IPS-18c (cell line): ENCODE measurements around the gene UQCC5.

Source experiments
- H3K4me3 ChIP-seq: 2 replicates; pipeline ENCODE4 v1.7.0; 2013; ENCODE audit warnings: low read depth, mild to moderate bottlenecking, low read length, moderate library complexity; ENCODE audit not compliant: insufficient read depth
- H3K9me3 ChIP-seq: one replicate; pipeline ENCODE4 v1.6.1; 2013; ENCODE audit warnings: mild to moderate bottlenecking, low read length, moderate library complexity; ENCODE audit not compliant: control insufficient read depth, insufficient read depth

Gene UQCC5

GRCh38 chr3:52539010-52539653 lies 2.7 kb downstream of the UQCC5 start:
- Histone ChIP-seq H3K4me3 (no peak overlapping the region), H3K9me3 (no peaks in the 10 kb centered on the region)

GRCh38 chr3:52541050-52541449 lies 4.6 kb downstream of the UQCC5 start:
- H3K9me3 ChIP-seq: no peaks in the 10 kb centered on the region
- H3K4me3 ChIP-seq: no peak overlapping the region

GRCh38 chr3:52544937-52545336 lies 8.5 kb downstream of the UQCC5 start:
- no peak overlapping the region for H3K4me3 ChIP-seq
- H3K9me3 ChIP-seq: no peaks in the 10 kb centered on the region

- H3K4me3 ChIP-seq: no peak overlapping the region
Measured at GRCh38 chr3:52546111-52546901, 9.9 kb downstream of the UQCC5 start.

GRCh38 chr3:52547143-52547542 lies 10.7 kb downstream of the UQCC5 start:
- Histone ChIP-seq H3K4me3 (no peak overlapping the region), H3K9me3 (no peaks in the 10 kb centered on the region)

More at GRCh38 chr3:52546111-52546901, 9.9 kb downstream of the UQCC5 start:
- no peaks in the 10 kb centered on the region for H3K9me3 ChIP-seq

- Histone ChIP-seq H3K9me3 (no peaks in the 10 kb centered on the region), H3K4me3 (no peak overlapping the region)
Measured at GRCh38 chr3:52551118-52551517, 14.7 kb downstream of the UQCC5 start.

- H3K4me3 ChIP-seq: no peak overlapping the region
- no peaks in the 10 kb centered on the region for H3K9me3 ChIP-seq
Measured at GRCh38 chr3:52552089-52552488, 15.7 kb downstream of the UQCC5 start.

- H3K9me3 ChIP-seq: no peaks in the 10 kb centered on the region
- H3K4me3 ChIP-seq: no peak overlapping the region
Measured at GRCh38 chr3:52554026-52554755, 17.8 kb downstream of the UQCC5 start.

- H3K4me3 ChIP-seq: no peak overlapping the region
- no peaks in the 10 kb centered on the region for H3K9me3 ChIP-seq
Measured at GRCh38 chr3:52555056-52555455, 18.7 kb downstream of the UQCC5 start.

GRCh38 chr3:52557011-52557960 lies 20.9 kb downstream of the UQCC5 start:
- H3K9me3 ChIP-seq: no peaks in the 10 kb centered on the region
- no peak overlapping the region for H3K4me3 ChIP-seq

GRCh38 chr3:52558436-52558835 lies 22.0 kb downstream of the UQCC5 start:
- Histone ChIP-seq H3K4me3 (no peak overlapping the region), H3K9me3 (no peaks in the 10 kb centered on the region)

- Histone ChIP-seq H3K4me3 (no peak overlapping the region), H3K9me3 (no peaks in the 10 kb centered on the region)
Measured at GRCh38 chr3:52561028-52561747, 24.8 kb downstream of the UQCC5 start.

GRCh38 chr3:52563984-52564383 lies 27.6 kb downstream of the UQCC5 start:
- Histone ChIP-seq H3K9me3 (no peaks in the 10 kb centered on the region), H3K4me3 (no peak overlapping the region)

- Histone ChIP-seq H3K4me3 (no peak overlapping the region), H3K9me3 (no peaks in the 10 kb centered on the region)
Measured at GRCh38 chr3:52568069-52568468, 31.7 kb downstream of the UQCC5 start.

- no peaks in the 10 kb centered on the region for H3K9me3 ChIP-seq
- no peak overlapping the region for H3K4me3 ChIP-seq
Measured at GRCh38 chr3:52570076-52570475, 33.7 kb downstream of the UQCC5 start.

GRCh38 chr3:52572221-52572620 lies 35.8 kb downstream of the UQCC5 start:
- no peaks in the 10 kb centered on the region for H3K9me3 ChIP-seq
- H3K4me3 ChIP-seq: no peak overlapping the region
